GM21717 (cell line): ENCODE data around the gene ARHGAP27.
A peak's percentile ranks its signal among the peaks of the same experiment; 100 is the strongest.

Experiments used
- ATAC-seq: cut with Tn5 transposase; IDR thresholded peaks from one replicate; pipeline ENCODE4 v1.9.1; 2021; ENCODE audit warnings: mild to moderate bottlenecking, moderate library complexity; ENCODE audit not compliant: unreplicated experiment

ARHGAP27 gene

DNA sequence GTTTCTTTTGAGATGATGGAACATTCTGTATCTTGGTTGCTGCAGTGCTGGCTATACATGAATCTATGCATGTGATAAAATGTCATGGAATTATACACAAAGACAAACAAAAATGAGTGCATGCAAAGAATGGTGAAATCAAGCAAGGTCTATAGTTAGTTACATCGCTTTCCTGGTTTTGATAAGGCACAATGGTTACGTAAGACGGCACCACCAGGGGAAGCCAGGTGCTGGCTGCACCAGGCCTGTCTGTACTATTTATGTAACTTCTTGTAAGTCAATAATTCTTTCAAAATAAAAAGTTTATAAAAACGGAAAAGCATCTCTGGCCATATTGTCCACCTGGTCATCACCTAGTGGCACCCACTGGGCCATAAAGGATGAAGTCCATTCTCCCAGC lies 46.5 kb downstream of the ARHGAP27 start:
- no peak for ATAC-seq

DNA sequence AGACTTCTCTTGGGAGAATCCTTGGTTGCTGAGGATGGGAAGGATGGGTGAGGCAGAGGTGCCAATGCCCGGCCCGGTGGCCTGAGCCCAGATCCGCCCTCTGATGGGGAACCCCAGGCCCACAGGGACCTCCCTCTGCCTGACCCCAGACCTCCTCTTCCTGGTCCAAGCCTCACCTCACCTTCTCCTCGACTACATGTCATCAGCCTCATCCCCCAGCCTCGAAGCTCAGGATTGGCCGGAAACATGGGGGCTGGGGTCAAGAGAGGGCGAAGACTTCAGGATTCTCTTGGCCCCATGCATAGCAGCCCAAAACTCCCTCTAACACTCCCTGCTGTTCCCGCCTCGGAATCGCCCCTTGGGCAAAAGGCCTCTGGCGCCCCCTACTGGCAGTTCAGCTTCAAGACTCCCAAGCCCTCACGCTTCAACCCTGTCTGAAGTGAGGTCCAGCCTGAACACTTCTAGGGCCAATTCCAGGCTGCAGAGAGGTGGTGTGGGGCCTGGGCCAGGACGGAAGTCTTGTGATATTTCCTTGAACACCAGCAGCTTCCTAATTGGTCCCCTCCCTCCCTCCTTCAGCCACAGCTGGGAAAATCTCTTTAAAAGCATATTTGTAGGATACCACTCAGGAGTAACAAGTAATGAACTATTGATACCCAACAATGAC lies 47.2 kb downstream of the ARHGAP27 start:
- ATAC-seq, result peak; percentile 56

DNA sequence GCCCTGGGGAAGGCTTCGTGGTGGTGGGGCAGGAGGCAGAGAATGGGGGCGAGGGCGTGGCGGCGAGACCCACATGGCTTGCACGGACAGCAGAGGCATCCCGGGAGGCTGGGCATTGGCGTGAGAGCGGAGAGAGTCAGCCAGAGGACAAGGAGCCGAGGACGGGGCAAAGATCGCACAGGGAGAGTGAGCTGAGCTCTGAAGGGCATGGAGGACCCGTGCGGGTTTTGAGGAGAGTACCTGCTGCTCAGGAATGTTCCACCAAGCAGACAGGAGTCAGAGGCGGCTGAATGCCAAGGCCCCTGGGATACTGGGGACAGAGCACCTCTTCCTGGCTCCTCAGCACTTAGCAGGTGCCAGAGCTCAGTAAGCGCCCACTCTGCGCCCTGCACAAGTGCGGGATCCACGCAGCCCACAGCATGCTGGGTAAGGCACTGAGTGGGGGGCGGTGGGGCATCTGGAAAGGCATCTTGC lies 47.8 kb downstream of the ARHGAP27 start:
- ATAC-seq, result no peak

DNA sequence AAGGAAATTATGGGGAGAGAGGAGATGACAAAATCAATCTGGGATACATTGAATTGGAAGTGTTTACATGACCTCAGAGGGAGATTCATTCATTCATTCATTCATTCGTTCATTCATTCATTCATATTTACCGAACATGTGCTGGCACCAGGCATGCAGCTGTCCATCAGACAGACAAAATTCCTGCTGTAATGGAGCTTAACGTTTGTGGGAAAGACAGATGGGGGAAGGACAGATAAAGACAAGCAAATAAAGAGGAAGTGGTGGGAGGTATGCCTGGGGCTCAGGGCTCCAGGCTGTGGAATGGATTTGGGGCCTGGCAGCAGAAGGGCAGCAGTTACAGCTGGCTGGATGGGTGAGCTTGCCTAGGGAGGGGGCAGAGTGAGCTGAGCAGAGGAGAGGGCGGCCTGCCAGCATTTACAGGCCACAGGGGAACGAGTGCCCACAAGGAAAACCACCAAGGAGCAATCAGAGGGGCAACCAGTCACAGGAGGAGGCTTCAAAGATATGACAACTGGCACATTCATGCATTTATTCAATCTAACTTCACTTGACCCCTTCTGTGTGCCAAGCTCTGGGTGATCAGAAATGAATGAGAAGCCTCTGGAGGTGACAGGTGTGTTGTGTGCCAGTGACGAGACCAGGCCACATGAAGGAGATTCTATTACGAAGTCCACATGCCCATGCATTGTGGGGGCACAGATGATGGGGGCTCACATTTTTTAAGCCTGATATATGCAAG lies 48.5 kb downstream of the ARHGAP27 start:
- ATAC-seq, result no peak

DNA sequence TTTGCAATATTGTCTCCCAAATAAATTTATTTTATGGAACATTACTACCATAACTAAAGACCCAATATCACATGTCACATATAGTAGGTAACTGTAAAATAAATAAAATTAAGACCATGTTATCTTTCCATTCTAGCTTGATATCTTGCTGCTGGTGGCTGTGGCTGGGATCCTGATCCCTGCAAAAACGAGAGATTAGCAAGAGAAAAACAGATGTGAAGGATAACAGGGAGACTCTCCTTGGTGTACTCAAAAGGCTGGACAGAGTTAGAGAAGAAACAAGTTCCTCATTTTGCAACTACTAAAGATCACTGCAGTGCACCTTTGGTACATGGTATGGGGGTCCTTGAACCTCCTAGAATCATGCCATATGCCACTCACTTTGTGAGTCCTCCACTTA lies 49.7 kb downstream of the ARHGAP27 start:
- ATAC-seq, result no peak

DNA sequence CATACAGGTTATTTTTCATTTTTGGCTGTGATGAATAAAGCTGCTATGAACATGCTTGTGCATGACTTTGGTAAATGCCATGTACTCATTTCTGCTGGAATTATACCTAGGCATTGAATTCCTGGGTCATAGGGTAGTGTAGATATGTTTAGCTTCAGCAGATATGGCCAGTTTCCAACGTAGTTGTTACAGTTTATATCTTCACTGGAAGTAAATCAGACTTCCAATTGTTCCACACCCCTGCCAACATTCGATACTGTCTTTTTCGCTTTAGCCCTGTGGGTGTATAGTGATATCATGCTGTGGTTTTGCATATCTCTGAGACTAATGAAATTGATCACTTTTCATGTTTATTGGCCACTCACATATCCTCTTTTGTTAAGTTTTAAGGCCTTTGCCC lies 50.4 kb downstream of the ARHGAP27 start:
- no peak for ATAC-seq

DNA sequence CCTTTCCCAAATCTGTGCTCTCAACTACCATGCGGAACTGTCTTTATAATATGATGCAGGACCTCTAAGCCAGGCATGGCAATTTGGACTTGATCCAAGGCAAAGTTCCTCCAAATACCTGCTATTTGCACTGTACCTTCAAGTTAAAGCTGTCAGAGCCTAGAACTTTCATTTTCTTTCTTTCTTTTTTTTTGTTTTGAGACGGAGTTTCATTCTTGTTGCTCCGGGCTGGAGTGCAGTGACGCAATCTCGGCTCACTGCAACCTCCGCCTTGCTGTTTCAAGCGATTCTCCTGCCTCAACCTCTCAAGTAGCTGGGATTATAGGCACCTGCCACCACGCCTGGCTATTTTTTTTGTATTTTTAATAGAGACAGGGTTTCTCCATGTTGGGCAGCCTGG lies 51.7 kb downstream of the ARHGAP27 start:
- no peak for ATAC-seq

DNA sequence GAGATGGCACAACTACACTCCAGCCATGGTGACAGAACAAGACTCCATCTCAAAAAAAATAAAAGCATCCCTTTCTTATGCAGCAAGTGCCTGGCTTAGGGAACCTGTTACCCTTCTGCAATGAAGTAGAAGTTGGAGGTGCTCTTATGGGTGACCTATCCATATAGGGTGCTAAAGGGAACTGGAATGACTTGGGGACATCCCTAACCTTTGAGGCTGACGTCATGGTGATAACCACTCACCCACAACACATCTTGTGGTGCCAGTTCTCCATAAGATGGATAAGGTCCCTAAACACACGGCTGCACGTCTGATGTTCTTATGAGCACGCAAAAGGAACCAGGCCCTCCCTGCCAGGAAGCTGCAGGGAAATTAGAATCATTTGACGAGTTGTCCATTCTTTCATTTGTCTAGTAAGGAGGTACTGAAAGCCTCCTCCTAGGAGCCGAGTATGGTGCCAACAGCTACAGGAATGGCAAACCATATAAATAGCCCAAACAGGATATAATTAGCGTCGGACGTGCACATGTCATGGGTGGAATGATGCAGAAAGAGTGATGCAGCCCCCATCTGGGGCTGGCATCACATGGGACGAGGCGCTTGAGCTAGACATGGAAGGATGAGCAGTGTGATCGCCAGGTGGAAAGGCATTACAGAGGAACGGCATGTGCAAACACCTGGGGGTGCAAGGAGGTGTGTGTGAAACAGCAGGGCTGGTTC lies 52.5 kb downstream of the ARHGAP27 start:
- no peak for ATAC-seq

DNA sequence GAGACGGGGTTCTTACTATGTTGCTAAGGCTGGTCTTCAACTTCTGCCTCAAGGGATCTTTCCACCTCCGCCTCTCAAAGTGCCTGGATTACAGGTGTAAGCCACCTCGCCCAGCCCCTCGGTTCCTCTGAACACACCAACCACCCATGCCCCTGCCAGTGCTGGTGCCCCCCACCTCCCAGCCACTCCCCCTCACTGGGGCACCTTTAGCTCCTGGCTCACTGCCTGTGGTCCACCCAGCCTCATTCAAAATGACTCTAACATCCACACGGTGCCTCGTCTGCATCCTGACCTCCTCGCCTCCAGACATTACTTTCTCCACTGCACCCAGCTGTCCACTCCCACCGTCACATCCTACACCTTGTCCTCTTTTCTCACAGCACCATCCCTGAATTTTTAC lies 55.3 kb downstream of the ARHGAP27 start:
- no peak for ATAC-seq

DNA sequence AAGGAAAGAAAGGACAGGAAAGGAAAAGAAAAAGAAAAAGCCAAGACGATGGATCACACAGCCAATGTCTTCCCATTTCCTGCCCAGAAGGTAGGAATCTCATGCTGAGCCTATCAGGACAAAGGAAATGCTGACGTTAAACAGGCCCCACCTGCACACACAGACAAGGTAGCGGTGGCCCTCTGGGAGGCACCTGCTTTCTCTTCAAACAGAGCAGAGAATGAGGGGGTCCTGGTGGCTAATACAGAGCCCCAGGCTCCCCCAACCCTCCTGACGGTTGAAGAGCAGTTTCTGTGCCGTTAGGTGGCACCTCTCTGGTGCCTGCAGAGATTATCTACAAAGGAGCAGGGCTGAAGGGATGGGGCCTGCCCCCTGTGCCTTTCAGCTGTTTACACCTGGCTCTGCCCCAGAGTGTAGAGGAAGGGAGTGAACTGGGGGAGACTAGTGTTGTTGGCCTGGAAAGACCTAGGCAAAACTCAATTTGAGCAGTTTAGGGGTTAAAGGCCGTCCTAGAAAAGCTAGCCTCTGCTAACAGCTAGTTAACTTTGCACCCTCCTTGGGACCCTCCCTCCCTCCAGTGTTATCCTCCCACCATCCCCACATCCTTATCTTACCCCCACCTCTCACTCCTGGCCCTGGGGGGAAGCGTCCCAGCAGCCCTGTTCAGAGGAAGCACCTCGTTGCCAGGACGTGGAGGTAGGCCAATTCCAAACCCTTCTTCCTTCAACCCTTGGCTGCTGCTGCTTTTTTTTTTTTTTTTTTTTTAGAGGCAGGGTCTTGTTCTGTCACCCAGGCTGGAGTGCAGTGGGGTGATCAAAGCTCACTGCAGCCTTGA lies 56.3 kb downstream of the ARHGAP27 start:
- ATAC-seq, result no peak

DNA sequence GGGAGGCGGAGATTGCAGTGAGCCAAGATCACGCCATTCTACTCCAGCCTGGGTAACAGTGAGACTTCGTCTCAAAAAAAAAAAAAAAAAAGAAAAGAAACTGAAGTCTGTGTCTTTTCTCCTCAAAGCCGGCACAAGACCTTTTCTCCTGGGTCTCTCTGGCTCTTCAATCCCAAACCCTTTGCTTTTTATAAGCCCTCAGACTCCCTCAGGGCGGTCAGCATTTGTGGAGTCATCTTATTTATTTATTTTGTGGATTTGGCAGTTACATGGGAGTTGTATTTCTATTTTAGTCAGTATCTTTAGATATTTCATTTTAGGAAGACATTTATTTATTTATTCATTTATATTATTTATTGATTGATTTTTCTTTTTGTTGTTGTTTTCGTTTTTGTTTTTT lies 58.2 kb downstream of the ARHGAP27 start:
- ATAC-seq, result no peak

DNA sequence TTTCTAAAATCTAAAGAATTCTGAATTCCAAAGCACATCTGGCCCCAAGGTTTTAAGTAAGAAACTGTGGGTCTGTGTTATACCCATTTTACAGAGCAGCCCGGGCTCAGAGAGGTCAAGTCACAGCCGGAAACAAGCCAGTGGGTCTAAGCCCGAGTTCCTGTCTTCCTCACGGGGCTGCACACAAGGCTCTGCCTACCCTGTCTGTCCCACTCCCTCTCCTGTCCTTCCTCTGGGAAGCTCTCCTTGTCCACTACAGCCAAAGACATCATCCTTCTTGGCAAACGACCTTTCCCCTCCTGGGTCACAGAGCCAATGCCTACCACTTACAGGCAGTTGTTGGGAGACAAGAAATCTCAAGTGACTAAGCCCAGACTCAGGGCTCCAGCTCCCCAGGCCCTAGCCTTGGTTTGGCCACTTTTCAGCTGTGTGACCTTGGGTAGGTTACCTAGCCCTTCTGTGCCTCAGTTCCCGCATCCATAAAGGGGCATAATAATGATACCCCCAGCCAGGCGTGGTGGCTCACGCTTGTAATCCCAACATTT lies 60.3 kb downstream of the ARHGAP27 start:
- no peak for ATAC-seq

DNA sequence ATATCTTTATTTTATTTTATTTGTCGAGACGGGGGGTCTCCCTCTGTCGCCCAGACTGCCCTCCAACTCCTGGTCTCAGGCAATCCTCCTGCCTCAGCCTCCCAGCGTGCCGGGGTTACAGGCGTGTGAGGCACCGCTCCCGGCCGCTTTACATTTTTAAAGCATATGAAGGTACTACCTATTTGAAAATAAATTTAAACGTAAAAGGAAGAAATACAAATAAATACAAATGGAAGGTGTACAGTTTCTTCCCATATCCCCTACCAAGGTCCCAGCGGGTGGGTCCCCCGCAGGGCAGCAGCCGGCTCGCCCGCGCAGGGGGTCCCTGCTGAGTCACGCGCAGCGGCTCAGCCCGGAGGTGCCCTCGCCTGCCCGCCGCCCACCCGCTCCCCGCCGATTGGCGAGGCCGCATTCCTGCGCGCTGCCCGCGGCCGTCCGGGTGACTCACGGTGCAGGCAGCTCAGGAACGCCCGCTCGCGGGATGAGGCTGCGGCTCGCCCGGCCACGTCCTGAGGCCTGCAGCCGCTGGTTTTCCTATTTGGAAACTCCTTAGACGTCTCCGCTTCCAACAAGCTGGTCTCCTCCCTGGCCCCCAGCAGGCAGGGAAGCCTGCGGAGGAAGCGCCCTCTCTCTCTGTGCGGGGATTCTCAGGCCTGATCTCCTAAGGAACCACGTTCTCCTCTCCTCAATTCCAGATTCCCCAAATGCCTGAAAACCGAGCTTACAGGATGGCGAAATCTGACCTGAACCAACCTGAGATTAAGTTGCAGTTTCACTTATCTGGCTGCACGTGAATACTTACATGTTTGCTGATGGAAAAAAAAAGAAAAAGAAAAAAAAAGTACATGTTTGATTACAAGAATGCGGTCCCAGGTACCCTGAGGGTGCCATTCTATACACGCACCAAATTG lies 61.0 kb downstream of the ARHGAP27 start:
- ATAC-seq, result no peak

DNA sequence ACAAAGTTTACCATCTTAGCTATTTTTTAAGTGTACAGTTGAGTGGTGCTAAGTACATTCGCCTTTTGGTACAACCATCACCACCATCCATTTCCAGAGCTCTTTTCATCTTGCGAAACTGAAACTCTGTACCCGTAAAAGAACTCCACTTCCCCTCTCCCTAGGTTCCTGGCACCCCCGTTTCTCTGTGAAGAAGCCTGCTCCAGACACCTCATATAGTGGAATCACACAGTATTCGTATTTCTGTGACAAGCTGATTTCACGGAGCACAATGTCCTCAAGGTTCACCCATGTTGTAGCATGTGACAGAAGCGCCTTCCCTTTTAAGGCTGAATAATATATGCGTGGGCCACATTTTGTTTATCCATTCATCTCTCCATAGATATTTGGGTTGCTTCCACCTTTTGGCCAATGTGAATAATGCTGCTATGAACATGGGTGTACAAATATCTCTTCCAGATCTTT lies 61.7 kb downstream of the ARHGAP27 start:
- ATAC-seq, result no peak

DNA sequence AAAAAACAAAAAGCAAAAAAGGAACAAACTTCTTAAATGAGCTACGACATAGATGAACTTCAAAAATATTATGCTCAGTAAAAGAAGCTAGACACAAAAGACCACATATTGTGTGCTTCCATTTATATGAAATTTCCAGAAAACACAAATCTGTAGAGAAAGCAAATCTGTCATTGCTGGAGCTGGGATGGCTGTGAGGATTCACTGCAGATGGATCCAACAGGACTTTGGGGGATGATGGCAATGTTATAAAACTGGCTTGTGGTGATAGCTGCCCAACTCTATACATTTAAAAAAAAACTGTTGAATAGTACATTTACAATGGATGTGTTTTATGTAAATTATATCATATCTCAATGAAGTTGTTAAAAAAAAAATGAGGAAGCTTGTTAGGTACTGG lies 63.2 kb downstream of the ARHGAP27 start:
- ATAC-seq, result no peak

DNA sequence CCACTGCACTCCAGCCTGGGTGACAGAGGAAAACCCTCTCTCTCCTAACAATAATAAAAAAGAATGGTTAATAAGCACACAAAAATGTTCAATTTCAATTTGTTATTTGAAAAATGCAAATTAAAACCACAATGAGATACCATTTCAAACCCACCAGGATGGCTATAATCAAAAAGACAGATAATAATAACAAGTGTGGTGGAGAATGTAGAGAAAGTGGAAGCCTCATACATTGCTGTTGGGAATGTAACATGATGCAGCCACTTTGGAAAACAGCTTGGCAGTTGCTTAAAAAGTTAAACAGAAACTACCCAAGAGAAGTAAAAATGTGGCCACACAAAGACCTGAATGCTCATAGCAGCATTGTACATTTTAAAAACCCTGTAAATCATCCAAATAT lies 64.0 kb downstream of the ARHGAP27 start:
- ATAC-seq, result no peak

DNA sequence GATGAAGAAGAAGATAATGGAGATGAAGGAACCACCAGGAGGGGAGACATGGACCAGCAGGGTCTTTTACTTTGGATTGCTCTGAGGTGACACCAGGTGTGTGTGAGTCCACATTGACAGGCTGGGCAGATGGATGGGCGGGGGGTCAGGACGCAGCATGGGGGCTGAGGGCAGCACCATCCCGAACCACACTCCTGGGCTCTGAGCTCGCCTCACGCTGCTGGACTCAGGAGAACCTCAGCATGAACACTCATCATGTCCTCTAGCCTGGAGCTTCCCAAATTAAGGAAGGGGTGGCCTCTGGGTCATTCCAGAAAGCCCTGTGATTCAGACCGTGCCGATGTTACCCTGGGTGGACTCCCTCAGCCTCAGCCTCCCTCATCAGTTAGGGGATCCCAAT lies 65.5 kb downstream of the ARHGAP27 start:
- ATAC-seq, result no peak

DNA sequence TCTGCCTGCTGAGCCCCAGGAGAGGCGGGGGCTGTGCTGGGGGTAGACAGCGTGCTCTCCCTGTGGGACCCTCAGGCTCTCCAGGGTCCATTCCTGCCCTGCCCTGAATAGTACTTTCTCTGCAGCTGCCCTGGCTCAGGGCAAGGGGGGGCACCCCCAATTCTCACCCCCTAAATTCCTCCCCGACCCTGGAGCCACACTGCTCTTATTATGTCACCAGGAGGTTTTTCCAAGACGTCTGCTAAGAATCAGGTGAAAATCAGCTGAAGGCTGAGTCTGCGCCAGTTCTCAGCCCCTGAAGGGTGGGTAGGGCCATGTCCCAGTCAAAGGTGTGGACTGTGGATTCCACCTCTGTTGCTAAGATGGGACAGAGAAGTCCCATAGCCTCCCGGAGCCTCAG lies 66.0 kb downstream of the ARHGAP27 start:
- ATAC-seq, result no peak

DNA sequence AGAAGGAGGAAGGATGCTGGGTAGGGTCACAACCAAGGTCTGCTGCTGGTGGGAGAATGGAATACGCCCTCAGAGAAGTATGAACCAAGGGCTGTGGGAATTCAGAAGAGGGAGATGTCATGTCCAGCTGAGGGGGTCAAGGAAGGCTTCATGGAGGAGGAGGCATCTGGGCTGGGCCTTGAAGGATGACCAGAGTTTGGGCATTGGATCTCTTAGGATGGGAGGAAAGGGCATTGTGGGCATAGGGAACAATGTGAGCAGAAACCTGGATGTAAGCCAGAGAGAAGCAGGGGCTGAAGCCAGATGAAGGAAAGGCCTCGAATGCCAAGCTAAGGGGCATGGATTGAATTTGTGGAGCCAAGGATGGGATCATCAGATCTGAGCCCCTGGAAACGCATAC lies 66.6 kb downstream of the ARHGAP27 start:
- ATAC-seq, result no peak
